SK-N-MC (cell line): ENCODE measurements around the gene EIF3F.

ENCODE experiments used
- DNase-seq: peaks from one replicate; pipeline ENCODE4 v3.0.0-alpha.2; 2011; ENCODE audit warnings: low read depth, low spot score
- H3K27ac ChIP-seq: fragments of 200-600 bp; sonication (generic); 2 replicates; pipeline ENCODE4 v1.5.1; 2016; ENCODE audit warnings: mixed run types
- H3K36me3 ChIP-seq: fragments of 200-600 bp; sonication (generic); 2 replicates; pipeline ENCODE4 v1.6.1; 2017; ENCODE audit warnings: antibody characterized with exemption, low read length, mixed read lengths; ENCODE audit not compliant: insufficient read depth
- H3K4me3 ChIP-seq: fragments of 200-600 bp; sonication (generic); 2 replicates; pipeline ENCODE4 v1.5.1; 2016
- H3K9ac ChIP-seq: fragments of 200-600 bp; sonication (generic); 2 replicates; pipeline ENCODE4 v1.8.0; 2017; ENCODE audit warnings: mixed run types, mixed read lengths; ENCODE audit not compliant: insufficient read length
- H3K9me3 ChIP-seq: fragments of 200-600 bp; sonication (generic); 2 replicates; pipeline ENCODE4 v1.6.1; 2017; ENCODE audit warnings: low read depth, mild to moderate bottlenecking, antibody characterized with exemption, low read length, moderate library complexity, mixed read lengths
- EZH2 ChIP-seq: fragments of 200-600 bp; sonication (generic); IDR thresholded peaks from one replicate; pipeline ENCODE4 v1.6.1; 2017; ENCODE audit warnings: antibody characterized with exemption
- FOXP2 ChIP-seq: optimal IDR thresholded peaks from 2 replicates; pipeline ENCODE3; 2011; ENCODE audit warnings: mild to moderate bottlenecking, moderate library complexity; ENCODE audit not compliant: insufficient read depth; ENCODE audit errors: extremely low read length, control extremely low read depth
- POLR2AphosphoS5 ChIP-seq: IDR thresholded peaks from 2 replicates; pipeline ENCODE4 v1.6.1; 2012; ENCODE audit warnings: mild to moderate bottlenecking, low read depth, low read length, borderline replicate concordance

The EIF3F gene

DNA sequence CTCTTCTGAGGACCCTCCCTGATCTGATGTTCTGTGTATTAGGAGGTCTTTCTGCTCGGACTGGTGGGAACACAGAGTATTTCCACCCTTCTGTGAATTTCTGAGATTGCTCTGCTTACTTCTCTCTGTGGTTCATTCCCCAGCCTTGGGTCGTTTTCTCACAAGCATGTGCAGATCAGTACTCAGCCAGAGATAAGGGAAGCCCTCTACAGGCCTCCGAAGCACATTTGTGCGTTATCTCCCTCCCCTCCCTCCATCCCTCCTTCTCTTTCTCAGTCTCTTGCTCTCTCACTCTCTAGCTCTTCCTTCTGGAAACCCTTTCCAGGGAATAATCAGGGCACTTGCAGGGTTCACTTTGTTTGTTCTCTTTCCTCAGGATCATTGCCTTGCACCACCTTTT lies 58.7 kb downstream of the EIF3F start:
- no peak for DNase-seq
- H3K36me3 ChIP-seq = no peaks in the 10 kb centered on the region
- no peak overlapping the region for H3K4me3 ChIP-seq
- H3K9me3 ChIP-seq = no peaks in the 10 kb centered on the region
- no peak overlapping the region for H3K9ac ChIP-seq
- TF ChIP-seq EZH2 = no peak
- no peak for TF ChIP-seq FOXP2
- TF ChIP-seq POLR2AphosphoS5 = no peak
- no peak overlapping the region for H3K27ac ChIP-seq

DNA sequence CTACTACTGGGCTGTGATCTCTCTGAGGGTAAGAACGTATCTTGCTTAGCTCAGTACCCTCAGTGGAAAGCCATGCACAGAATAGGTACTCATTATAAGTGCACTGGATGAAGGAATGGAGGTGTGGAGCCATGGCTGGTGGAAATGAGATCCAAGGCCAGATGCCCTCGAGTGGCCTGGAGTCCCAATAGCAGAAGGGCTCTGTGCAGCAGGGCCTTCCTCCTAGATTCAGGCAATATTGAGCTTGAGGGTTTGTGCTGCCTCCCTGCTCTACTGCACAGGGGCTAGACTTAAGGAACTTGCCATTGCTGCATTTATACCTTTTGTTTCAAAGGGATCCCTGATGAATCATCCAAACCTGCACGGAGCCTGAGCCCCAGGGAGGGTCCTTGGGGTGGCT lies 60.2 kb downstream of the EIF3F start:
- Histone ChIP-seq H3K36me3 (no peaks in the 10 kb centered on the region), H3K27ac (no peak overlapping the region), H3K9me3 (no peaks in the 10 kb centered on the region), H3K9ac (no peak overlapping the region), H3K4me3 (no peak overlapping the region)
- TF ChIP-seq POLR2AphosphoS5 (no peak), FOXP2 (no peak), EZH2 (no peak)
- no peak for DNase-seq

- Histone ChIP-seq H3K4me3 (no peak overlapping the region), H3K36me3 (no peaks in the 10 kb centered on the region)
- TF ChIP-seq EZH2 (no peak), POLR2AphosphoS5 (no peak), FOXP2 (no peak)
These were observed 61.9 kb downstream of the EIF3F start for GRCh38 chr11:8049084-8049483.

More at GRCh38 chr11:8049084-8049483, 61.9 kb downstream of the EIF3F start:
- no peak for DNase-seq
- H3K27ac ChIP-seq = no peak overlapping the region
- no peak overlapping the region for H3K9ac ChIP-seq
- no peaks in the 10 kb centered on the region for H3K9me3 ChIP-seq
